CD4-positive, alpha-beta T cell treated with Interleukin-2 at 100 ng/mL for 4 hours (primary cell): ENCODE measurements around the gene HCN4.

ENCODE experiments used
- DNase-seq: peaks from one replicate; pipeline ENCODE4 v3.0.0-alpha.2; 2020; ENCODE audit warnings: low spot score

The HCN4 gene

DNA sequence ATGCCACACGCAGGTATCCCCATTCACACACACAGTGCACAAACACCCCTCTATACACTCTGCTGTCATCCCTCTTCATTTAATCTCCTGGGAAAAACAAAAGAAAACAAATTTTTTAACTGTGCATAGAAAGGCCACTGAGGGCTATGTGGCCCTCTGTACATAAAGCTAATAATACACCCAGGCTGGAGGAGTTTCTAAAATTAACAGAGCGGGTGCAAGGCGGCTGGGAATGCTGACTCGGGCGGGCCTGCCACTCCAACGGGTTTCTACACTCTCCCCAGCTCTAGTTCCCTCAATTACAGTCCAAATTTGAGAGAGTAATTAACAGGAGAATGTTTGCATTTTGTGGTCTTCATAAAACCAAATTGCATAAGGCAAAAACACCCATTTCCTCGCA lies 23.1 kb downstream of the HCN4 start:
- DNase-seq: no peak

DNA sequence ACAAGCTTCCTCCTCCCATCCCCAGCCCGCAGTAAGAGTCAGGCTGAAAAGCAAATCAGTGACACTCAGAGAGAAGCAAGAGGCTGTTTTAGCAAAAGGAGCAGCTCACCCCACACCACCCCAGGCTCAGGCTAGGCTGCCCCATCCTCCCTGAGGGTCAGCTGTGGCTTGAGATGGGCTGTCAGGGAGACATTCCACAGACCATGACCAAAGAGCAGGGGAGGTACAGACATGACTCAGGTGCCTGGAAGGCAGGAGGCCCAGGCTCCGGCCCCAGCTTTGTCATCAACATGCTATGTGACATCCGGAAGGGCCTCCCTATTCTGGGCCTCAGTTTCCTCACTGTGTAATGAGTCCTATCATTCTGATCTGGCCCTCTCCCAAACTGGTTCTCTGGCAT lies 24.7 kb downstream of the HCN4 start:
- no peak for DNase-seq

DNA sequence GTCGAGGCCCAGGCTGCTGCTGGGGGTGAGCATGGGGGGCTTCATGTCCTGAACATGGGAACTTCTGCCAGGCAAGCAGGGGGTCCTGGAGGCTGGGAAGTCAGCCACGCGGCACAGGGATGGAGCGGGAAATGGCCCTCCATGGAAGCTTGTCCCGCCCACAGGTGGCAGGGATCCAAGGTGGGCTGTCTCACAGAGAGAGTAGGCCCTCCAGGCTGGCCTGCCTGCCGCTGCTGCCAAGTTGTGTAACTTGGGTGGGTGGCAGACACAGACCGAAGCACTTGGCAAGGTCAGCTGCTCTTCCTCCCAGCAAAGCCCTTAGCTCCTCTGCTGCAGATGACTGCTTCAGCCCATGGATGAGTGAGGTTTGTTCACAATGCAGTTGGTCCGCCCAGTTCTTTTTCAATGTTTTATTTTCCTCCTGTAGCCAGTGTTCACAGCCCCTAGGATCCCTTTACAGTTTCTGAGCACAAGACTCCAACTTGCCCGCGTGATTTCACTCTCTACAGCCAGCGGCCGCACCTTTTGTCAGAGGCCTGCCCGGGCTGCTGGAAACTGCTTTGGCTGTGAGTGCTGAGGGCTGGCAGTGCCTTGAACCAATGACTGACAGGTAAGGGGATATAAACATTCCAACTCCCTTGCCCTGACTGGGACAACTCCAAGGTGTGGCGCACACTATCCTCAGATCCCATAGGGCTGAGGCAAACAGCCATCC lies 26.7 kb downstream of the HCN4 start:
- no peak for DNase-seq

DNA sequence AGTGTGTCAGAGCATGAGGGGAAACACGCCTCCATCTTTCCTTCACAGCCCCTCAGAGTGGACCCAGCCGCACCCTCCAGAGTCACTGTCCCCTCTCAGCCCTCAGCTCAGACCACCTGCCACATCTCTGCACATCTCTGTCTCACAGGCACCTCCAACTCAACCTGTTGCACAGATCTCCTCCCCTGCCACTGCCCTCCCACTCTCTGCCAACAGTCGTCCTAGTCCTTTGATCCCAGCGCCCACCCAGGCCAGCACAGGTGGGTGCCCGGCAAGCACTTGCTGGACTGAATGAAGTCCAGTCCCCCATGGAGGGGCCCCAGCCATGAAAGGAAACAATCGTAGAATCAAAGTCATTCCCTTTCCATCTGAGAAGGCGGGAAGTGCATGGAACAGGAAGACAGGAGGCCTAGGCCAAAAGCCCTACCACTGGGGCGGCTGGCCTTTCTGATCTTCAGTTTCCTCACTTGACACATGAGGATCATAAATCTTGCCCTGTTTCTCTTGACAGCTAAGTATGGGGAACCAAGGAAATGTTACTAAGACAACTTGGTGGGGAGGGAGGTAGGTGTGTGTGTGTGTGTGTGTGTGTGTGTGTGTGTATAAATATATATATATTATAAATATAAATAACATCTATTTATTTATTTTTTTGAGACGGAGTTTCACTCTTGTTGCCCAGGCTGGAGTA lies 28.1 kb downstream of the HCN4 start:
- no peak for DNase-seq

DNA sequence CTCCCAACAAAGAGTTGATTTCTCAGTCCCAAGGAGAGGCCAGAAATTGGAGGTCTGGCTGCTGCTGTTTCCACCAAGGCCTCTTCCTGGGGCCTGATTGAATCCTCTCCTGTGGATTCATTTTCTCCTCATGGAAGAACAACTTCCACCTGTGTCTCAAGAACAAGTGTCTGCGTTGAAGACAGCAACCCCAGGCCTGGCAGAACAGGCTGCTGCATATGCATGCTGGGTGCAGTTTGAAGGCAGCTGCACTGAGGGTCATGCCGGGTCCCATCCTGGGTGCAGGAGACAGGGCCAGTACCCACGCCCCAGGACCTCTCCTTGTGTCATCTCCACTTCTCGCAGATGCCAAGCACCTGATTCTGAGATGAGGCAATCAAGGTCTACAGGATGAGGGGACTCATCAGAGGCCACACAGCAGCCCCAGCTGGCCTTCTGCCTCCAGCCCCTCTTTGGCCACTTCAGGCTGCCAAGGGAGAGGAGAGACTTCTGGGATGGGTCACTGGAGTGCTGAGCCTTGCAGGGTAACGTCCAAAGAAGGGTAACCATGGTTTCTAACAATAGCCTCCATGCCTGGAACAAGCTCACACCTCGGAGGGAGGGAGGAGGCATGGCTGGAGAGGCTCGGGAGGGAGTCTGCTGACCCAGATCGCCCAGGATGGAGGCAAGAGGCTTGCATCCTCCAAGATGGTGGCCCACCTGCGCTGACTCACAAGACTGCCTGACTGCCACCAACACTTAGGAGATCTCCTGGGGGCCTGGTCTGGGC lies 30.0 kb downstream of the HCN4 start:
- no peak for DNase-seq

DNA sequence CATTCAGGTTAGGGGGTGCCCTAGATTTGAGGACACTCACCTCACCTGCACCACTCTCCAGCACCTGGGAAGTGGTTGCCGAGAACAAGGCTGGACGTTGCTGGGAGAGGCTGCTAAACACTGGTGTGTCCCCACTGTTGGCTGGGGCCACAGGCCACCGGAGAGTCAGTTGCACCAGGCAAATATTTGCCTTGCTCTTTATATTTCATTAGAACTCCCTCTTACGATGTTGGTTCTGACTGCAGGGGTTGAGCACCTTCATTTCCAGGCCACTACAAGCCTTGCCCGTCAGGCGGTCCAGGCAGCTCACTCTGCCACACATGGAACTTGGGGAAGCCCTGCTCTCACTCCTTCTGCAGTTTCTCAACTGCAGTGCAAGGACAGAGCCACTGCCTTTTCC lies 30.7 kb downstream of the HCN4 start:
- DNase-seq: no peak

DNA sequence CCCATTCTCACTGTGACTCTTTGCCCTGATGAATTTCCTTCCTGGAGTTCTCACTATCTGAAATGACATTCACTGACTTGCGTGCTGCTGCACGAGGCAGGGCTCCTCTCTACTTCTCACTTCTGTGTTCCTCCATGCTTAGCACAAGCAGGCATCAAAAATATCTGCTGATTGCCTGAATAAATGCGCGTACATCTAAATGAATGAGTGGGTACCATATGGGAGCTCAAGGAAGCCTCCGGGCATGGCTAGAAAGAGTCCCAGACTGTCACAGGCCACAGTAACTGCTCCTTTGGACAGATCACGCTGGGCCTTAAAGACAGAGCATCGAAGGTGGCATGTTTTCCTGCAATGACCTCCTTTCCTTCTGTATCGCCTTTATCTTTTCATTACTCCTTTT lies 31.6 kb downstream of the HCN4 start:
- no peak for DNase-seq

DNA sequence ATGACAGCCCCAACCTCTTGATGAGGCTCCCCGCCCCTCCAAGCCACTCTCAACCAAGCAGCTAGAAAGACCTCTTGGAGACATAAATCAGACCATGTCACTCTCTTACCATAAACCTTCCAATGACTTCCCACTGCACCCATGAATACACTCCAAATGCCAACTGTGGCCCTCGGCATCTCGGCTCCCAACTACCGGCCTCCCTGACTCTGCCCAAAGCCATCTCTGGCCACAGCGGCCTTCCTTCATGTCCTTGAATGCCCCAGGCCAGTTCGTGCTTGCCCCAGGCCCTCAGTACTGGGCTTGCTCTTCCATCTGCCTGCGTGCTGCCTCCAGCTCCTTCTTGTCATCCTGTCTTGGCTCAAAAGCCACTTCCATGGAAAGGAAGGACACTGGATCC lies 32.0 kb downstream of the HCN4 start:
- no peak for DNase-seq

DNA sequence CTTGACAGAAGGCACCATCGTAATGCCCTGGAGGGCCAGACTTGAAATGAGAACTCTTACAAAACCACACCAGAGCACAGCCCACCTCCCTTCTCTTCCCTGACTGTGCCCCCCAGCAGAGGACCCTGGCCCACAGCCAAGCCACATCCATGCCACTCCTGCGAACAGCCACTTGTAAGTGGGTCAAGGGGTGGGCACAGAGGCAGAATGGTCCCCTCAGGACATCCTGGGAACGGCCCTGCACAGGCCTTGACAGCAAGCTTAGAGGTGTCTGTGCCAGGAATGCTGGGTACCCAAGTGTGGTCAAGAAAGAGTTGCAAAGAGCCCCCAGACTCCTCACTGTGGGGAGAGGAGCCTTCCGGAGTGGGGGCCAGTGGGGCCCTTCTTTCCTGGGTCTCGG lies 33.3 kb downstream of the HCN4 start:
- DNase-seq: no peak

DNA sequence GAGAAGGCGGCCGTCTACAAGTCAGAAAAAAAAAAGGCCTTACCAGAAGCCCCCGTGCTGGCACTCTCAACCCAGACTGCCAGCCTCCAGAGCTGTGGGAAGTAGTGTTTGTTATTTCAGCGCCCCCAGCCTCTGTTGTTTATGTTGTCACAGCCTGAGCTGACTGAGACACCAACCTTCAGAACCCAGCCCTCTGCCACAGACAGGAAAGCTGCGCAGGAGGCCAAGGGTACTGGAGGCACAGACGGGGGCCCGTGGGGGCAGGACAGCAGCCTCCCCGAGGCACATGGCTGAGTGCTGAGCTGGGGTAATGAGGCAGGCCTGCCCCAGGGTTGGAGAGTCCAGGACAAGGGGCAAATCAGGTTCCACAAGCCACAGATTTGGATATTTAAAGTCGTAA lies 33.7 kb downstream of the HCN4 start:
- no peak for DNase-seq

DNA sequence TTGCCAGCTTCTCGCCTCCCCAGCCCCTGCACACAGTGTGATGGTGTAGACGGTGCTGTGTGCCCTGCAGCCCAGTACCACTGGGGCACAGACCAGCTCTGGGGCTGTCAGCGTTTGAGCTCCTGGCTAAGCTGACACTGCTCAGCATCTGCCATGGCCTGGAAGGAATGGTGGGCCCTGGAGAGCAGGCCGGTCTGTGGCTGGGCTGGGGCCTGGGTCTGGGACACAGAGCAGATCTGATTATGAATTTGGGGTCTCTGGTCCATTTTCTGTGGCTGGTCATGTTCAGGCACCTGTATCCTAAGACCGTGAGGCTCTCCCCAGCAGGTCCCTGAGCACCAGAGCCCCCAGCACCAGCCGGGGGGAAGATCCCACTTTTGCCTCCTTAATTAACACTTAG lies 34.7 kb downstream of the HCN4 start:
- DNase-seq: no peak

DNA sequence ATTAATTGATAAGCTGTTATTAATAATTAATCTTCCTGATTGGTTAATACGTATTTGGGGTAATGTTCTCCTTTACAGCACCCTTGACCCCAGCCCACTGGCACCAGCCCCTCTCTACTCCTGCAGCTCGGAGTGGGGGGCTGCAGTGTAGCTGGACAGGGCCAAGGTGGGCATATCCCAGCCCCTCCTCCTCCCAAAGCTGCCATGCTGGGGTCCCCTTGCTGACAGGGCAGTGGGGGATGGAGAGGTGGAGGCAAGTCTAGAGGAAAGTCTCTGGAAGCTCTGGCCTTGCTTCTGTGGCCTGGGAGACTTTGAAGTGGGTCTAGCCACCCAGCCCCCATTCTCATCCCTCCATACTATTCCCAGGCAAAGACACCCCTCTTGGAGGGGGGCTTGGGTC lies 35.8 kb downstream of the HCN4 start:
- no peak for DNase-seq

DNA sequence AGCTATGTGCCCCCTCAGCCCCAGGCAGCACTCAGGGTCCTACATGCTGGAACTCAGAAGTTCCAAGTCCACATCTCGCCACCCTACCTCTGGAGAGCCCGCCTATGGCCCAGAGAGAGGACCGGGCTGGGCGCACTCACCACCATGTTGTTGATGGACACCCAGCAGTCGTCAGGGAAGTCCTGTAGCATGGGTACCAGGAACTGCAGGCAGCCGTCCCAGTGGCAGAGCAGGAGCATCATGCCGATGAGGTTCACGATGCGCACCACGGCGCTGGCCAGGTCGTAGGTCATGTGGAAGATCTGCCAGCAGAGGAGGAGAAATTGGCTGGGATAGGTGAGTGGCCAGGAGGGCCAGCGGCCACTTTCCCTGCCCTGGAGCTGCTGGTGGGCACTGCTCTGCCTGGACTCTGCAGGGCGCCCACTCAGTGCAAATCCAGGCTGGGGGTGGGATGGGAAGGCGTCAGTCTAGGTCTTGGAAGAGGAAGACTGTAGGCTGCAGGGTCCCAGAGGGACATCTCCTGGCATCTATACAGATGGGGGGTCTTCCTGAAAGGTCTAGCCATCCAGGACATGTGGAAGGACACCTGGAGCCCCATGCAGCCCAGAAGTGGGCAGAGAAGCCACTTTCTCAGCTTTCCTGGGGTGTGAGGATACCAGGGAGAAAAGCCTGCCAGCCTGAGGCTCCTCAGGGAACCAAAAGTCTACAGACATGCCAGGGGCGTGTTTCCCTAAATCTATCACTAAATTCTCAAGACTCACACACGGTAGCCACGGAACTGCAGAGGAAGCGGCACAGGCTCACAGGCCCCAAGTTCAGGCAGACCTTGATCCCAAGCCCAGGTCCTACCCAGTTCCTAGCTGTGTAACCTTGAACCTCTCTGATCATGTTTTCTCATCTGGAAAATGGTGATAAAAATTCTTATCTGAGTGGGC lies 36.5 kb downstream of the HCN4 start:
- DNase-seq: no peak

DNA sequence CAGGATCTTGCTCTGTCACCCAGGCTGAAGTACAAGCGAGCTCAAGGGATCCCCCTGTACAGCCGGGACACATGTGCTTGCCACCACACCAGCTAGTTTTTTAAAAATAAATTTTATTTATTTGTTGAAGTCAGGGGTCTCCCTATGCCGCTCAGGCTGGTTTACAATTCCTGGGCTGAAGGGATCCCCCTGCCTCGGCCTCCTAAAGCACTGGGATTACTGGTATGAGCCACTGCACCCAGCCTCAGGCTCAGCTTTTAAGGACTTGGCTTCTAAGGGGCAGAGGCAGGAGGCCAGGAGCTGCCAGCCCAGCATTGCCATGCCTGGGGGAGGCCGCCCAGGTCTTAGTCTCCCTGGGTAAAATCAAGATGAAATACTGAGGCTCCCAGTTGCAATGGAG lies 37.3 kb downstream of the HCN4 start:
- no peak for DNase-seq

DNA sequence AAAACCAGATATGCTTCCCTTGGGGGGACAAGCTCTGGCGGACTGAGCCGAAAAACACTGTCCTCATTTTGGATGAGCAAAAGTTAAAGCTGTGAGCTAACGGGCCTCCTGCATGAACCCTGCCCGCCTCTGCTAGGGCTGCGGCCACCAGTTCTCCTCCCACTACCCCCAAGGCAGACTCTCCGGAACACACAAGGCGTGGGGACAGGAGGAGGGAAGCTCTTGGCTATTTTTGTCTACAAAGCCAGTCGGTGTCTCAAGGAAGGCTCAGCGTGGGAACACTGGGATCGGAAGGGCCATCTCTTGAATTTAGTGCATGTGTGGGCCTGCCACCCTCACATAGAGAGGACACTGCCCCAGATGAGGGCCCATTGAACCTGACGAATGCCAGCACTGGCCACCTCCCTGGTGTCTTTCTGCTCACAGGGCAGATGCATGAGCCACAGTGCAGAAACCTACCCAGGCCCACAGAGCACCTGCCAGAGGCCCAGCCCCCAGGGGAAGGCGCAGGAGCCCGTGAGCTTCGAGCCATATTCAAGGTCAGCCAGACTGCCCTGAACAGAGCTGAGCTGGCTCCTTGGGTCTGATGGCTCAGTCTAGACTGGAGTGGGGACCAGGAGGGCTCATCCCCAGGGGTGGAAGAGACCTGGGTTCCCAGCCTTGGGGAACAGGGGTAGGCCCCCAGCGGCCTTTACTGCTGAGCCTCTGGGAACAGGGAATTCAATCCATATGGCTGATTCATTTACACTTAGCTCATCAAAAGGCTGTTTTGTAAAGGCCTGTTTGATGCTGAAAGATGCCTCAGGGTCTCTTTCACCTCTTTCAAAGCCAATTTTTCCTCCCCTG lies 38.3 kb downstream of the HCN4 start:
- DNase-seq: no peak

DNA sequence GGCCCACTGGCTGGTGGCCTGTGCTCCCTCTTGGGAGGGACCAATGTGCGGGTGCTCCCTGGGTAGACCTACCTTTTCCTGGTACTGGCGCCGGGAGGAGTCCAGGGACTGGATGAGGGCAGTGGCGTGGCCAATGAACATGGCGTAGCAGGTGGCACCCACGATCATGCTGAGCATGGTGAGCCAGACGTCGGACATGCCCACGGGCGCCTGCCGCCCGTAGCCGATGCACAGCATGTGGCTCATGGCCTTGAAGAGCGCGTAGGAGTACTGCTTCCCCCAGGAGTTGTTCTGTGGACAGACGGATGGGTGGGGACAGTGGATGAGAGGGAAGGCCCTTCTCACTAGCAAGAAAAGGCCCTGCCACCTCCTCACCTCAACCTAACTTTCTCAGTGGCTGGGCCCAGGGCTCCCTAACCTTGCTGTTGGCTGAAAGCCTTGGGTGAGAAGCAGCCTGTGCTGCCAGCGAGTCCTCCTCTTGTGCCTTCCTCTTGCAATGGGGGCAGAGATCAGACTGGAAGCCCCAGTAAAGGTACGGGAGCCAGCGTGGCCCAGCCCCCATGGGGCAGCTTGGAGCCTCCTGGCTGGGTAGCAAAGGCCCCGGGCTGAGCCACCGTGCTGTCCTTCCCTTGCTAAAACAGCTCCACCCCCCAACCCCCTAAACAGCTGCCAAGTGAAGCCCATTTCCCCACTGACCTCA lies 39.1 kb downstream of the HCN4 start:
- no peak for DNase-seq

DNA sequence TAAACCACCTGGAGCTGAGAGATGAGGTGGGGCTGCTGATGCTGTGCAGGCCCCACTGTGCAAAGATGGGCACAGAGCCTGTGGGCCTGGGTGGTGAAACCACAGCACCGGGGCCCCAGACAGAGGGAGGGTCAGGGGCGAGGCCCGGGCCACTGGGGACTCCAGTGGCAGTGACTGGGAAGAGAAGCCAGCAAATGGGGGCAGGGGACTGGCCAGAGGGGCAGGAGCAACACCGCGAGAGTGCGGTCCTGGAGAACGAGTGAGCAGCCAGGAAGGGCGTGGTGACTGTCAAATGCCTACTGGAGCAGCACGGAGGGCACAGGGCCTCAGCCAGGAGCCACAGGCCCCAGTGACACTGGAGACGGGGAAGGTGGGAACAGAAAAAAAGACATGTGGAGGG lies 39.8 kb downstream of the HCN4 start:
- DNase-seq: no peak

DNA sequence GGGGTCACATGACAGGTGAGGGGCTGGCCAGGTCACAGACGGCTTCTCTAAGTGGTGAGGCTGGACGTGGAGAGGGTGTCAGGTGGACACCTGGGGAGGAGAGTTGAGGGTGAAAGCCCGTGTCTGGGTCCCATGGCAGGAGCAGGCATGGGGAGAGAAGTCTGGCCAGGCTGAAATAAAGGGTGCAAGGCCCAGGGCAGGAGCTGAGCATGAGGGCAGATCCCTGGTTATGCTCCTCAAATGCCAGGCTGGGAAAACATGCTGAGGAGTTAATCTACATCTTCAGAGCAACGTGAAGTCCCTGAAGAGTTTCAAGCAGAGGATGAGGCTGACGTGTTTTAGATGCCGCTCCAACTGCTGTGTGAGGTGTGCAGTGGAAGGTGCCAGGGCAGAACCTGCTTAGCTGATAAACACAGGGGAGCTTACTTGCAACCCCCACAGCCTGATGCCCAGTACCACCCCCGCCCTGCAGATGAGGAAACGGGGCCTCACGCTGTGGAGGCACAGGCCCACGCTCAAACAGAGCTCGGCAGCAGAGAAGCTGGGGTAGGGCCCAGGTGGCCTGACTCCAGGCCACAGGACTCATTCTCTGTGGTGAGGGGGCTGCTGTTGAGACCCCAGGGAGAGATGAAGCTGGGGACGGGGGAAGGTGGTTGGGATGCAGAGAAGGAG lies 40.5 kb downstream of the HCN4 start:
- DNase-seq: no peak

DNA sequence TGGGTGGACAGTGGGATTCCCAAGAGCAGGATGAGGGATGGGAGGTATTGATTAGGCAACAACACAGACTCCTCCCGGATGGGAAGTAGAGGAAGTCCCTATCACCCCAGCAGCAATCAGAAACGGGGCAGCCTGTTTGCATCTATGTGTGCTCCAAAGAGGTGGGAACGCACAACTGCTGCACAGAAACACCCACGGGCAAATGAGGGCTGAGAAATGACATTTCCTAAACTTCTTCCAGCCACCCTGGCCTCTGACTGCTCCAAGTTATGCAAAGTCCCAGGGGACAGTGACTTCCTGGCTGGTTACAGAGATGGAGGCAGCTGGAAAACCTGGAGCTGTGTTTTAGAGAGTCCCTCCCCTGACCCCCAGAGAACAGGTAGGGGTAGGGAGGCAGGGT lies 42.6 kb downstream of the HCN4 start:
- DNase-seq: no peak
